H1 (cell line): ENCODE measurements around the gene SCN1B. TPM values are rescaled to one million over a fixed set of nuclear protein-coding genes. Genes with fewer than 3 reads are reported as not detected.
"Not testable (repeated sequence)": the region's sequence is repeated elsewhere in the genome, so short reads cannot be mapped to it uniquely, and the experiment has no call there.

ENCODE experiments used
- CTCF ChIA-PET: fragments of 300-600 bp; sonication (Branson Sonifier 250); formaldehyde crosslinking; loops from one replicate; lab custom pipeline; 2021; ENCODE audit not compliant: partially characterized antibody; lab: Charles Lee
- POLR2A ChIA-PET: fragments of 300-600 bp; sonication (Branson Sonifier 250); formaldehyde crosslinking; loops from one replicate; lab custom pipeline; 2021; ENCODE audit warnings: inconsistent platforms; ENCODE audit not compliant: partially characterized antibody; lab: Charles Lee
- DNase-seq, 2 experiments: peaks; one replicate each; pipeline versions ENCODE4 v3.0.0 to v3.0.0-alpha.2; 2010 to 2022; ENCODE audit warnings: low spot score in 2 of 2, low read depth in 1 of 2, mixed read lengths in 1 of 2
- FAIRE-seq: peaks from 2 replicates; lab custom pipeline; 2011; peaks lifted over from hg19 to GRCh38; lab: Jason Lieb, UNC
- H2AFZ ChIP-seq: 2 replicates; pipeline ENCODE4 v1.8.1; 2012; ENCODE audit warnings: low read length, inconsistent platforms
- H2AK5ac ChIP-seq: 2 replicates; pipeline ENCODE4 v1.6.1; 2013; ENCODE audit warnings: low read depth, low read length
- H2BK120ac ChIP-seq: replicated peaks from 2 replicates; pipeline ENCODE3; 2013; ENCODE audit warnings: low read depth, low read length, inconsistent platforms
- H2BK12ac ChIP-seq: 2 replicates; pipeline ENCODE4 v1.6.1; 2013; ENCODE audit warnings: low read depth, low read length
- H2BK15ac ChIP-seq: 2 replicates; pipeline ENCODE4 v1.6.1; 2013; ENCODE audit warnings: low read length
- H2BK20ac ChIP-seq: 2 replicates; pipeline ENCODE4 v1.6.1; 2013; ENCODE audit warnings: low read length
- H2BK5ac ChIP-seq: 2 replicates; pipeline ENCODE4 v1.6.1; 2013; ENCODE audit warnings: low read depth, low read length
- H3K14ac ChIP-seq: 2 replicates; pipeline ENCODE4 v1.6.1; 2013; ENCODE audit warnings: inconsistent platforms; ENCODE audit not compliant: insufficient read length
- H3K18ac ChIP-seq: 2 replicates; pipeline ENCODE4 v1.6.1; 2013; ENCODE audit warnings: low read length; ENCODE audit errors: extremely low read depth
- H3K23ac ChIP-seq: 2 replicates; pipeline ENCODE4 v1.6.1; 2013; ENCODE audit warnings: inconsistent platforms; ENCODE audit not compliant: insufficient read length
- H3K23me2 ChIP-seq: 2 replicates; pipeline ENCODE4 v1.6.1; 2013; ENCODE audit warnings: low read depth, low read length
- H3K27ac ChIP-seq: 2 replicates; pipeline ENCODE4 v1.6.1; 2011; ENCODE audit warnings: low read depth, low read length, inconsistent platforms
- H3K27me3 ChIP-seq, 4 experiments: replicated peaks in 1 of 4; 1 replicate in 1 of 4; 2 replicates in 3 of 4; pipeline versions ENCODE4 v1.6.1 to v1.8.1; 2011 to 2013; ENCODE audit warnings: low read length in 3 of 4, mild to moderate bottlenecking in 3 of 4, inconsistent platforms in 2 of 4, mixed read lengths in 2 of 4, moderate library complexity in 1 of 4; ENCODE audit not compliant: control insufficient read depth in 3 of 4, insufficient read depth in 3 of 4; ENCODE audit errors: extremely low read depth in 1 of 4
- H3K36me3 ChIP-seq, 4 experiments: 2 replicates each; pipeline versions ENCODE4 v1.6.1 to v1.8.1; 2011 to 2013; ENCODE audit warnings: mild to moderate bottlenecking in 4 of 4, low read length in 3 of 4, moderate library complexity in 2 of 4, control low read depth in 1 of 4, inconsistent platforms in 1 of 4; ENCODE audit not compliant: insufficient read depth in 4 of 4, control insufficient read depth in 2 of 4
- H3K4ac ChIP-seq: replicated peaks from 2 replicates; pipeline ENCODE3; 2013; ENCODE audit warnings: low read length, low read depth, mixed read lengths, inconsistent platforms; ENCODE audit not compliant: insufficient read length
- H3K4me1 ChIP-seq, 4 experiments: replicated peaks in 1 of 4; 1 replicate in 1 of 4; 2 replicates in 3 of 4; pipeline versions ENCODE4 v1.6.1 to v1.8.1; 2011 to 2013; ENCODE audit warnings: low read length in 3 of 4, inconsistent platforms in 2 of 4, mixed read lengths in 1 of 4; ENCODE audit not compliant: insufficient read depth in 4 of 4, control insufficient read depth in 3 of 4
- H3K4me2 ChIP-seq, 2 experiments: 2 replicates each; pipeline versions ENCODE4 v1.6.1 to v1.8.1; 2011 to 2013; ENCODE audit warnings: low read depth in 2 of 2, low read length in 2 of 2, control low read depth in 1 of 2, inconsistent platforms in 1 of 2, mild to moderate bottlenecking in 1 of 2; ENCODE audit not compliant: insufficient read depth in 1 of 2
- H3K4me3 ChIP-seq, 4 experiments: fragments of 200-600, 300-600 bp in 1 of 4; sonication (generic), shearing (Covaris generic), sonication (Bioruptor Twin) in 1 of 4; 2 replicates each; pipeline versions ENCODE4 v1.5.1 to v1.8.1; 2011 to 2016; ENCODE audit warnings: low read length in 4 of 4, low read depth in 3 of 4, control low read depth in 2 of 4, inconsistent platforms in 2 of 4, mild to moderate bottlenecking in 2 of 4, mixed read lengths in 1 of 4, moderate library complexity in 1 of 4; ENCODE audit not compliant: insufficient read depth in 2 of 4; ENCODE audit errors: extremely low read depth in 1 of 4
- H3K56ac ChIP-seq: replicated peaks from 2 replicates; pipeline ENCODE3; 2013; ENCODE audit warnings: low read depth, mild to moderate bottlenecking, mixed read lengths, low read length, inconsistent platforms; ENCODE audit not compliant: insufficient read length
- H3K79me1 ChIP-seq: 2 replicates; pipeline ENCODE4 v1.6.1; 2013; ENCODE audit warnings: low read depth, low read length, control low read depth
- H3K79me2 ChIP-seq, 2 experiments: 2 replicates each; pipeline versions ENCODE4 v1.6.1 to v1.8.1; 2012 to 2013; ENCODE audit warnings: low read length in 2 of 2, mild to moderate bottlenecking in 2 of 2, inconsistent platforms in 1 of 2; ENCODE audit not compliant: insufficient read depth in 2 of 2, control insufficient read depth in 1 of 2
- H3K9ac ChIP-seq, 4 experiments: replicated peaks in 1 of 4; 1 replicate in 1 of 4; 2 replicates in 3 of 4; pipeline versions ENCODE4 v1.6.1 to v1.8.1; 2011 to 2013; ENCODE audit warnings: low read depth in 3 of 4, low read length in 3 of 4, control low read depth in 2 of 4, mild to moderate bottlenecking in 2 of 4, moderate library complexity in 2 of 4, inconsistent platforms in 1 of 4; ENCODE audit errors: extremely low read depth in 1 of 4
- H3K9me3 ChIP-seq, 2 experiments: 2 replicates each; pipeline versions ENCODE4 v1.6.1 to v1.8.1; 2012 to 2013; ENCODE audit warnings: mild to moderate bottlenecking in 2 of 2, moderate library complexity in 2 of 2, control low read depth in 1 of 2, inconsistent platforms in 1 of 2, low read depth in 1 of 2, low read length in 1 of 2, mixed read lengths in 1 of 2; ENCODE audit not compliant: insufficient read depth in 2 of 2
- H4K20me1 ChIP-seq, 2 experiments: replicated peaks in 1 of 2; 2 replicates each; pipeline versions ENCODE3 to v1.8.1; 2011 to 2013; ENCODE audit warnings: inconsistent platforms in 2 of 2, low read length in 2 of 2, mild to moderate bottlenecking in 1 of 2; ENCODE audit not compliant: insufficient read depth in 2 of 2, control insufficient read depth in 1 of 2
- H4K5ac ChIP-seq: 2 replicates; pipeline ENCODE4 v1.6.1; 2013; ENCODE audit warnings: low read length, low read depth, mixed read lengths, inconsistent platforms; ENCODE audit not compliant: insufficient read length
- H4K8ac ChIP-seq: 2 replicates; pipeline ENCODE4 v1.8.0; 2013; ENCODE audit warnings: mild to moderate bottlenecking, moderate library complexity, low read length, inconsistent platforms; ENCODE audit not compliant: insufficient read depth; ENCODE audit errors: extremely low read depth
- H4K91ac ChIP-seq: replicated peaks from 2 replicates; pipeline ENCODE3; 2013; ENCODE audit warnings: low read length, mixed read lengths, inconsistent platforms; ENCODE audit not compliant: insufficient read length
- WGBS, 2 experiments: shearing (Covaris generic) in 1 of 2; methylation state at CpG; one replicate each; pipeline versions ENCODE4 v1.1.6 to v1.1.7; 2013 to 2015; ENCODE audit warnings: low lambda C conversion rate in 2 of 2, mixed read lengths in 2 of 2, inconsistent platforms in 1 of 2, low coverage in 1 of 2, missing lambda C conversion rate in 1 of 2; ENCODE audit not compliant: insufficient replicate concordance in 2 of 2, insufficient coverage in 1 of 2, insufficient read length in 1 of 2; ENCODE audit errors: extremely low coverage in 1 of 2, missing lambda C conversion rate in 1 of 2; 5-methylcytosine and 5-hydroxymethylcytosine counted together
- polyA plus RNA-seq, 7 experiments: library from polyadenylated mRNA; depleted of rRNA in 3 of 7; stranded (reverse) in 5 of 7; unstranded in 2 of 7; fragments of >200 nt in 5 of 7; fragments of 200-250 nt in 2 of 7; gene quantifications; 1 replicate in 5 of 7; 2 replicates in 1 of 7; 4 replicates in 1 of 7; pipeline versions ENCODE4 v1.2.1 to v1.2.3, GENCODE V29; 2011 to 2013; ENCODE audit warnings: missing spikeins in 2 of 7, mixed read lengths in 2 of 7
- total RNA-seq: library from RNA; stranded (reverse); fragmentation: NEBNext Ultra II Directional; extraction: Animal tissue kit (Norgen Biotek cat#: 25700); gene quantifications from 2 replicates; pipeline ENCODE4 v1.2.1, GENCODE V29; 2021

SCN1B gene
- total and polyA plus RNA-seq, 2 of the 8 experiments (the other 6 are each of a cell fraction or from before 2014, with no cell fraction given), result 3.1 to 3.5 TPM

DNA sequence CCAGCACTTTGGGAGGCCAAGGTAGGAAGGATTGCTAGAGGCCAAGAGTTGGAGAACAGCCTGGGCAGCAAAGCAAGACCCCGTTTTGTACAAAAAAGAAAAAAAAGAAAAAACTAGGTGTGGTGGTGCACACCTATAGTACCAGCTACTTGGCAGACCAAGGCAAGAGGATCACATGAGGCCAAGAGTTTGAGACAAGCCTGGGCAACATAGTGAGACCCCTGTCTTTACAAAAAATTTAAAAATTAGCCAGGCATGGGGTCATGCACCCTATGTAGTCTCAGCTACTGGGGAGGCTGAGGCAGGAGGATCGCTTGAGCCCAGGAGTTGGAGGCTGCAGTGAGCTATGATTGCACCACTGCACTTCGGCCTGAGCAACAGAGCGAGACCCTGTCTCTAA is 15.5 kb upstream of the SCN1B start:
- Histone ChIP-seq H4K20me1 (peaks cover 5 to 22% of the 10 kb centered on the region in 2 experiments), H3K36me3 (peaks cover 48 to 81% (median 72%) of the 10 kb centered on the region in 4 experiments)
- not testable (repeated sequence) for H2BK20ac ChIP-seq, H4K8ac ChIP-seq, H3K79me2 ChIP-seq, H3K27me3 ChIP-seq, H2BK12ac ChIP-seq, H2BK5ac ChIP-seq, H3K79me1 ChIP-seq, H3K18ac ChIP-seq, DNase-seq, H3K14ac ChIP-seq, FAIRE-seq, H3K23me2 ChIP-seq, H3K56ac ChIP-seq, H2BK120ac ChIP-seq, H2BK15ac ChIP-seq, H3K23ac ChIP-seq, H3K9ac ChIP-seq, H3K27ac ChIP-seq, H2AFZ ChIP-seq, H4K5ac ChIP-seq, H3K4me2 ChIP-seq, H3K4me3 ChIP-seq, H3K9me3 ChIP-seq, H4K91ac ChIP-seq, H3K4ac ChIP-seq, H2AK5ac ChIP-seq, H3K4me1 ChIP-seq
- CTCF ChIA-PET, result interaction anchor here (1.0 to 12.2 kb wide), 4 partner anchors 41 to 176 kb away, joined by 3 to 174 read pairs (median 3); partner anchors contain the start of gene LGI4
- POLR2A ChIA-PET, result interaction anchor here (1.2 to 24.8 kb wide), 3 partner anchors 5 to 23 kb away, joined by 3 to 366 read pairs (median 366); partner anchors contain the start of genes GRAMD1A and SCN1B
- 98% methylated on average over 4 of the region's 4 CpGs; no CpG with 5 or more reads in 1 of the 2 experiments for WGBS, 2 experiments
